ENCODE data around the gene ADCY9. TPM values are rescaled to one million over a fixed set of nuclear protein-coding genes. Genes with fewer than 3 reads are reported as not detected.

ADCY9 gene
- polyA plus RNA-seq, 1 donor (not counting 4 experiments of a cell fraction or from before 2014, with no cell fraction given), result 3.0 TPM

- no peaks in the 10 kb centered on the region for H3K79me2 ChIP-seq (ENCODE audit: control insufficient read depth, insufficient read depth, low read length)
- H3K9ac ChIP-seq (ENCODE audit: control insufficient read depth, extremely low read depth, insufficient read depth, low read length), result no peak overlapping the region
- H3K4me3 ChIP-seq (ENCODE audit: control insufficient read depth in 2 of 3, extremely low read depth in 1 of 3, insufficient read depth in 2 of 3, low read depth in 1 of 3, low read length in 3 of 3), result no peak overlapping the region
- no peak for TF ChIP-seq CTCF (optimal IDR thresholded peaks at IDR 0.05 in 1 of 3, IDR thresholded peaks at IDR 0.05 in 1 of 3, conservative IDR thresholded peaks at IDR 0.05 in 1 of 3; ENCODE audit: extremely low read depth in 1 of 3, insufficient read depth in 2 of 3, low read length in 3 of 3)
- TF ChIP-seq EZH2 (IDR thresholded peaks at IDR 0.05; ENCODE audit: low read length), result no peak
- no peaks in the 10 kb centered on the region for H4K20me1 ChIP-seq (ENCODE audit: control insufficient read depth, extremely low read depth, insufficient read depth, low read length)
- peaks cover 4% of the 10 kb centered on the region for H3K4me1 ChIP-seq (ENCODE audit: control insufficient read depth, extremely low read depth, insufficient read depth, low read length)
- no peaks in the 10 kb centered on the region for H3K9me3 ChIP-seq (ENCODE audit: control insufficient read depth, low read depth, low read length)
- H3K27ac ChIP-seq (ENCODE audit: control insufficient read depth, insufficient read depth, low read length), result no peak overlapping the region
- H2AFZ ChIP-seq (ENCODE audit: control insufficient read depth, low read length), result no peak overlapping the region
- DNase-seq (ENCODE audit: low read depth, low spot score), result no peak
- H3K36me3 ChIP-seq (ENCODE audit: control insufficient read depth in 2 of 2, extremely low read depth in 1 of 2, insufficient read depth in 2 of 2, low read length in 2 of 2), result no peaks in the 10 kb centered on the region
- no peaks in the 10 kb centered on the region for H3K27me3 ChIP-seq (ENCODE audit: control insufficient read depth, extremely low read depth, insufficient read depth, low read length)
- peaks cover 2% of the 10 kb centered on the region for H3K9me1 ChIP-seq (ENCODE audit: control insufficient read depth, extremely low read depth, insufficient read depth, low read length)
- peak; percentile 66 for FAIRE-seq
- H3K4me2 ChIP-seq (ENCODE audit: control insufficient read depth, extremely low read depth, insufficient read depth, low read depth, low read length), result no peak overlapping the region
- dilution Hi-C loops (cut with MboI; ENCODE audit: extremely low pct_ligation_motif_present, low sequenced_read_pairs), result no loop called here
These were observed 7.5 kb upstream of the ADCY9 start for GRCh38 chr16:4123616-4124300.

DNA sequence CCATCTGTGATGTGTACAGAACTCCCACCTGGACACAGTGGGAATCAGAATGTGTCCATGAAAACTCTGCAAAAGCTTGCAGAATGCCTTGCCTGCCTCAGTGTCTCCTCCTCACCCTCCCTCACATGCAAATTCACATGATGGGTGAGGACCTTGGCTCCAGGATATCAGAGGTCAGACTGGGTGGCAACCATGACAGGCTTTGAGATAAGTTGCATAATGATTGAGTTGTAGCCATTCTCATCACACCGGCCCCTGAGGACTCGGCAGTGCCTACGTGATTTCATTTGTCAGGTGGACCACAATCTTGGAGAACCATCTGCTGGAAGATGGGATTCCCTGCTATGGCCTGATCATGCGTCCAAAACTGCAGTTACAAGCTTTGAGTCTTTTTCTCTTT lies 3.9 kb upstream of the ADCY9 start:
- no peaks in the 10 kb centered on the region for H4K20me1 ChIP-seq (ENCODE audit: control insufficient read depth, extremely low read depth, insufficient read depth, low read length)
- H3K9me3 ChIP-seq (ENCODE audit: control insufficient read depth, low read depth, low read length), result no peaks in the 10 kb centered on the region
- no peak overlapping the region for H3K4me2 ChIP-seq (ENCODE audit: control insufficient read depth, extremely low read depth, insufficient read depth, low read depth, low read length)
- H3K4me1 ChIP-seq (ENCODE audit: control insufficient read depth, extremely low read depth, insufficient read depth, low read length), result peaks cover 4% of the 10 kb centered on the region
- H3K36me3 ChIP-seq (ENCODE audit: control insufficient read depth in 2 of 2, extremely low read depth in 1 of 2, insufficient read depth in 2 of 2, low read length in 2 of 2), result no peaks in the 10 kb centered on the region
- H3K79me2 ChIP-seq (ENCODE audit: control insufficient read depth, insufficient read depth, low read length), result no peaks in the 10 kb centered on the region
- peaks cover 2% of the 10 kb centered on the region for H3K9me1 ChIP-seq (ENCODE audit: control insufficient read depth, extremely low read depth, insufficient read depth, low read length)
- H2AFZ ChIP-seq (ENCODE audit: control insufficient read depth, low read length), result no peak overlapping the region
- FAIRE-seq (no peak), DNase-seq (ENCODE audit: low read depth, low spot score) (no peak)
- no peak overlapping the region for H3K27ac ChIP-seq (ENCODE audit: control insufficient read depth, insufficient read depth, low read length)
- no peaks in the 10 kb centered on the region for H3K27me3 ChIP-seq (ENCODE audit: control insufficient read depth, extremely low read depth, insufficient read depth, low read length)
- no peak overlapping the region for H3K4me3 ChIP-seq (ENCODE audit: control insufficient read depth in 2 of 3, extremely low read depth in 1 of 3, insufficient read depth in 2 of 3, low read depth in 1 of 3, low read length in 3 of 3)
- no peak for TF ChIP-seq CTCF (optimal IDR thresholded peaks at IDR 0.05 in 1 of 3, IDR thresholded peaks at IDR 0.05 in 1 of 3, conservative IDR thresholded peaks at IDR 0.05 in 1 of 3; ENCODE audit: extremely low read depth in 1 of 3, insufficient read depth in 2 of 3, low read length in 3 of 3)
- no peak for TF ChIP-seq EZH2 (IDR thresholded peaks at IDR 0.05; ENCODE audit: low read length)
- dilution Hi-C loops (cut with MboI; ENCODE audit: extremely low pct_ligation_motif_present, low sequenced_read_pairs), result no loop called here
- no peak overlapping the region for H3K9ac ChIP-seq (ENCODE audit: control insufficient read depth, extremely low read depth, insufficient read depth, low read length)
